ACC112 (cell line): Measurements from ENCODE around the gene PCDHA10.
"Not testable (repeated sequence)": the region's sequence is repeated elsewhere in the genome, so short reads cannot be mapped to it uniquely, and the experiment has no call there.

Source experiments
- H2AFZ ChIP-seq: fragments of 200-600 bp; sonication (generic); one replicate; pipeline ENCODE4 v1.6.0; 2017; ENCODE audit warnings: antibody characterized with exemption, low read length; ENCODE audit not compliant: unreplicated experiment
- H3K27ac ChIP-seq: fragments of 200-600 bp; sonication (generic); 2 replicates; pipeline ENCODE4 v1.5.1; 2014; ENCODE audit warnings: low read depth, mild to moderate bottlenecking, antibody characterized with exemption, low read length, moderate library complexity
- H3K27me3 ChIP-seq: fragments of 200-600 bp; sonication (generic); 2 replicates; pipeline ENCODE4 v1.6.1; 2014; ENCODE audit warnings: mild to moderate bottlenecking, antibody characterized with exemption, low read length, moderate library complexity, mixed read lengths; ENCODE audit not compliant: insufficient read depth
- H3K36me3 ChIP-seq: fragments of 200-600 bp; sonication (generic); 2 replicates; pipeline ENCODE4 v1.6.1; 2016; ENCODE audit warnings: mild to moderate bottlenecking, antibody characterized with exemption, low read length, moderate library complexity, mixed read lengths; ENCODE audit not compliant: insufficient read depth
- H3K4me1 ChIP-seq: fragments of 200-600 bp; sonication (generic); one replicate; pipeline ENCODE4 v1.6.1; 2016; ENCODE audit warnings: low read length, mixed read lengths; ENCODE audit not compliant: insufficient read depth, unreplicated experiment, control insufficient read depth
- H3K4me3 ChIP-seq: fragments of 200-600 bp; sonication (generic); 2 replicates; pipeline ENCODE4 v1.5.1; 2014; ENCODE audit warnings: mild to moderate bottlenecking, low read depth, low read length
- H3K79me2 ChIP-seq: fragments of 200-600 bp; sonication (generic); one replicate; pipeline ENCODE4 v1.6.0; 2016; ENCODE audit warnings: low read length; ENCODE audit not compliant: control insufficient read depth, unreplicated experiment, insufficient read depth

Gene PCDHA10

GRCh38 chr5:140849831-140850634 lies 5.7 kb upstream of the PCDHA10 start:
- not testable (repeated sequence) for H3K36me3 ChIP-seq, H2AFZ ChIP-seq, H3K4me3 ChIP-seq, H3K79me2 ChIP-seq, H3K27ac ChIP-seq, H3K4me1 ChIP-seq, H3K27me3 ChIP-seq

- Histone ChIP-seq H2AFZ (no peak overlapping the region), H3K36me3 (no peaks in the 10 kb centered on the region), H3K27ac (no peak overlapping the region), H3K4me3 (no peak overlapping the region), H3K4me1 (no peaks in the 10 kb centered on the region), H3K79me2 (no peaks in the 10 kb centered on the region), H3K27me3 (no peaks in the 10 kb centered on the region)
Measured at GRCh38 chr5:140857177-140857986, 1.7 kb downstream of the PCDHA10 start.

GRCh38 chr5:140857987-140858240 lies 2.2 kb downstream of the PCDHA10 start:
- Histone ChIP-seq H3K4me1 (no peaks in the 10 kb centered on the region), H2AFZ (no peak overlapping the region), H3K27ac (no peak overlapping the region), H3K79me2 (no peaks in the 10 kb centered on the region), H3K27me3 (no peaks in the 10 kb centered on the region), H3K4me3 (no peak overlapping the region), H3K36me3 (no peaks in the 10 kb centered on the region)

- Histone ChIP-seq H3K79me2 (no peaks in the 10 kb centered on the region), H2AFZ (no peak overlapping the region), H3K27ac (no peak overlapping the region), H3K36me3 (no peaks in the 10 kb centered on the region), H3K4me3 (no peak overlapping the region), H3K4me1 (no peaks in the 10 kb centered on the region), H3K27me3 (peaks cover 4% of the 10 kb centered on the region; the same call in 1 of the 2 replicates)
Measured at GRCh38 chr5:140862441-140863295, 7.0 kb downstream of the PCDHA10 start.

GRCh38 chr5:140868721-140869554 lies 13.2 kb downstream of the PCDHA10 start, which contains the start of gene PCDHA11:
Gene PCDHA11, plus strand, starts transcription at chr5:140868957. Its CDS starts 147 bp downstream, at chr5:140869104.
- Histone ChIP-seq H3K27me3 (peaks cover 4% of the 10 kb centered on the region; the same call in 1 of the 2 replicates), H3K27ac (no peak within 1 kb of the TSS), H3K4me3 (no peak within 1 kb of the TSS), H2AFZ (no peak within 1 kb of the TSS), H3K4me1 (no peaks in the 10 kb centered on the region), H3K79me2 (no peaks in the 10 kb centered on the region), H3K36me3 (no peaks in the 10 kb centered on the region)

- no peaks in the 10 kb centered on the region for H3K79me2 ChIP-seq
- H3K27ac ChIP-seq, result no peak overlapping the region
- H3K4me1 ChIP-seq, result no peaks in the 10 kb centered on the region
- no peak overlapping the region for H2AFZ ChIP-seq
- no peaks in the 10 kb centered on the region for H3K36me3 ChIP-seq
- H3K27me3 ChIP-seq, result peaks cover 4% of the 10 kb centered on the region; the same call in 1 of the 2 replicates
- no peak overlapping the region for H3K4me3 ChIP-seq
Measured at GRCh38 chr5:140869555-140869886, 13.8 kb downstream of the PCDHA10 start.

- Histone ChIP-seq H3K27ac (no peak overlapping the region), H3K27me3 (peaks cover 4% of the 10 kb centered on the region; the same call in 1 of the 2 replicates), H2AFZ (no peak overlapping the region), H3K79me2 (no peaks in the 10 kb centered on the region), H3K4me3 (no peak overlapping the region), H3K4me1 (no peaks in the 10 kb centered on the region), H3K36me3 (no peaks in the 10 kb centered on the region)
Measured at GRCh38 chr5:140870221-140871201, 14.8 kb downstream of the PCDHA10 start.

GRCh38 chr5:140875085-140876065 lies 19.7 kb downstream of the PCDHA10 start, which contains the start of gene PCDHA12:
Gene PCDHA12, plus strand, starts transcription at chr5:140875308. Its CDS starts 165 bp downstream, at chr5:140875473.
- Histone ChIP-seq H3K27ac (no peak within 1 kb of the TSS), H3K4me1 (no peaks in the 10 kb centered on the region), H2AFZ (no peak within 1 kb of the TSS), H3K79me2 (no peaks in the 10 kb centered on the region), H3K27me3 (no peaks in the 10 kb centered on the region), H3K36me3 (no peaks in the 10 kb centered on the region), H3K4me3 (no peak within 1 kb of the TSS)
